CD14-positive monocyte (primary cell): Measurements from ENCODE around the gene CDKN2A. TPM values are rescaled to one million over a fixed set of nuclear protein-coding genes. Genes with fewer than 3 reads are reported as not detected.

Source experiments
- DNase-seq, 3 donors: peaks; one replicate each; pipeline ENCODE4 v3.0.0-alpha.2; 2011 to 2022
- H2AFZ ChIP-seq: 2 replicates; pipeline ENCODE4 v1.6.0; 2012; ENCODE audit warnings: mild to moderate bottlenecking, low read depth, low read length, inconsistent platforms; ENCODE audit not compliant: insufficient read depth, poor library complexity, severe bottlenecking
- H3K27ac ChIP-seq, 2 donors: 1 replicate in 1 of 2; 2 replicates in 1 of 2; pipeline ENCODE4 v1.5.1; 2012 to 2013; ENCODE audit warnings: low read length in 2 of 2, control low read depth in 1 of 2, inconsistent platforms in 1 of 2, low read depth in 1 of 2, mild to moderate bottlenecking in 1 of 2
- H3K27me3 ChIP-seq, 2 donors: one replicate each; pipeline versions ENCODE4 v1.6.0 to v1.6.1; 2011 to 2013; ENCODE audit warnings: low read length in 2 of 2; ENCODE audit not compliant: control insufficient read depth in 2 of 2, insufficient read depth in 2 of 2
- H3K36me3 ChIP-seq, 2 donors: replicated peaks in 1 of 2; 1 replicate in 1 of 2; 2 replicates in 1 of 2; pipeline versions ENCODE4 v1.5.1 to v1.6.1; 2012 to 2013; ENCODE audit warnings: low read length in 2 of 2, control low read depth in 1 of 2, inconsistent platforms in 1 of 2, mild to moderate bottlenecking in 1 of 2; ENCODE audit not compliant: insufficient read depth in 2 of 2, control insufficient read depth in 1 of 2
- H3K4me1 ChIP-seq, 2 donors: 1 replicate in 1 of 2; 2 replicates in 1 of 2; pipeline versions ENCODE4 v1.5.1 to v1.6.1; 2012 to 2013; ENCODE audit warnings: low read length in 2 of 2, control low read depth in 1 of 2, inconsistent platforms in 1 of 2, mild to moderate bottlenecking in 1 of 2, moderate library complexity in 1 of 2; ENCODE audit not compliant: insufficient read depth in 2 of 2, control insufficient read depth in 1 of 2
- H3K4me2 ChIP-seq: replicated peaks from 2 replicates; pipeline ENCODE3; 2012; ENCODE audit warnings: low read length, moderate library complexity, mild to moderate bottlenecking; ENCODE audit not compliant: poor library complexity, severe bottlenecking; ENCODE audit errors: extremely low read depth
- H3K4me3 ChIP-seq, 3 experiments: fragments of 200-600 bp in 1 of 3; sonication (generic) in 1 of 3; replicated peaks in 1 of 3; 1 replicate in 2 of 3; 2 replicates in 1 of 3; pipeline ENCODE4 v1.5.1; 2011 to 2013; ENCODE audit warnings: low read length in 3 of 3, mild to moderate bottlenecking in 3 of 3, control low read depth in 2 of 3, low read depth in 2 of 3, inconsistent platforms in 1 of 3, moderate library complexity in 1 of 3
- H3K79me2 ChIP-seq: 2 replicates; pipeline ENCODE4 v1.6.0; 2012; ENCODE audit warnings: mild to moderate bottlenecking, control low read depth, inconsistent platforms, low read length, moderate library complexity; ENCODE audit not compliant: insufficient read depth
- H3K9ac ChIP-seq: 2 replicates; pipeline ENCODE4 v1.6.0; 2017; ENCODE audit warnings: low read length, mild to moderate bottlenecking; ENCODE audit not compliant: insufficient read depth, poor library complexity, severe bottlenecking
- H3K9me3 ChIP-seq, 2 donors: replicated peaks in 1 of 2; 1 replicate in 1 of 2; 2 replicates in 1 of 2; pipeline versions ENCODE4 v1.5.1 to v1.6.1; 2012 to 2013; ENCODE audit warnings: low read length in 2 of 2, control low read depth in 1 of 2; ENCODE audit not compliant: control insufficient read depth in 1 of 2, insufficient read depth in 1 of 2
- H4K20me1 ChIP-seq: 2 replicates; pipeline ENCODE4 v1.6.0; 2012; ENCODE audit warnings: mild to moderate bottlenecking, low read length, control low read depth, moderate library complexity; ENCODE audit not compliant: insufficient read depth
- H3K27ac Mint-ChIP-seq, 7 donors: one replicate each; pipeline ENCODE4 v1.8.0; 2020; ENCODE audit warnings: mild to moderate bottlenecking in 7 of 7, mixed read lengths in 7 of 7, moderate library complexity in 6 of 7, inconsistent platforms in 2 of 7
- H3K27me3 Mint-ChIP-seq, 3 donors: one replicate each; pipeline ENCODE4 v1.8.0; 2021 to 2022; ENCODE audit warnings: low read depth in 3 of 3, mild to moderate bottlenecking in 3 of 3, mixed read lengths in 3 of 3, moderate library complexity in 3 of 3, inconsistent platforms in 1 of 3
- H3K36me3 Mint-ChIP-seq, 2 donors: one replicate each; pipeline ENCODE4 v1.8.0; 2020; ENCODE audit warnings: mixed read lengths in 2 of 2, inconsistent platforms in 1 of 2, mild to moderate bottlenecking in 1 of 2
- H3K4me1 Mint-ChIP-seq: one replicate; pipeline ENCODE4 v1.8.0; 2020; ENCODE audit warnings: mild to moderate bottlenecking, mixed read lengths
- H3K4me3 Mint-ChIP-seq, 2 donors: one replicate each; pipeline ENCODE4 v1.8.0; 2020; ENCODE audit warnings: mild to moderate bottlenecking in 2 of 2, mixed read lengths in 2 of 2, moderate library complexity in 1 of 2
- H3K9me3 Mint-ChIP-seq, 7 donors: one replicate each; pipeline ENCODE4 v1.8.0; 2020 to 2022; ENCODE audit warnings: mixed read lengths in 7 of 7, mild to moderate bottlenecking in 6 of 7, moderate library complexity in 6 of 7, inconsistent platforms in 2 of 7
- CTCF ChIP-seq: fragments of 200-600 bp; IDR thresholded peaks from one replicate; pipeline ENCODE4 v1.8.0; 2022; ENCODE audit warnings: antibody characterized with exemption, mild to moderate bottlenecking
- WGBS: methylation state at CpG from one replicate; pipeline ENCODE4 v1.1.5; 2013; ENCODE audit warnings: missing lambda C conversion rate; ENCODE audit not compliant: insufficient coverage; 5-methylcytosine and 5-hydroxymethylcytosine counted together
- intact Hi-C, 2 donors: fragments of 100-400 bp; cut with micrococcal nuclease; formaldehyde crosslinking; loops; one replicate each; pipeline versions ENCODE4 v1.15.0 to v1.15.1; 2023
- polyA plus RNA-seq, 3 donors: library from polyadenylated mRNA; depleted of rRNA in 1 of 3; unstranded in 2 of 3; stranded (reverse) in 1 of 3; fragments of 300-500 nt in 2 of 3; fragments of >200 nt in 1 of 3; fragmentation: Illumina TruSeq in 2 of 3; gene quantifications; 1 replicate in 2 of 3; 2 replicates in 1 of 3; pipeline ENCODE4 v1.2.3, GENCODE V29; 2012 to 2021

Gene CDKN2A
- polyA plus RNA-seq, 3 donors: 0.86 to 1.6 (median 1.1) TPM

DNA sequence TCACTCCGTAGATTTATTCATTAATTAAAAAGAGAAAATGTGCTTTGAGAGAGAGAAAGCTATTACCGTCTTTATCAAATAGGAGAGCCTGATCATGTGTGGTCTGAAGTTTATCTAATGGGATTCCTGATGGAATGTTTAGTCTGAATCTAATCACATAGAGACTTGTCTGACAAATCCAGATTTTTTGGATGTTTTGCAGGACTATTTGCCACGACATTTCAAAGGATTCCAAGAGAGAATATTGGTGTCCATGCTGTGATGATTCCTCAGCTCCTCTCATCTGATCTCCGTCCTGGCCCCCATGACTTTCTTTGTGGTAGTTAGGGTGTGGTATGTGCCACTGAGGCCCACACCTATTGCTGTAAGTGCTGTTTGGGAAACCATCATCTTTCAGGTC, 35.0 kb upstream of the CDKN2A start:
- H3K36me3 ChIP-seq: no peaks in the 10 kb centered on the region
- peaks cover 4 to 10% (median 8%) of the 10 kb centered on the region in 3 donors for H3K27me3 Mint-ChIP-seq
- peak overlapping the region; percentile 16 to 77 (median 65) for H3K27ac Mint-ChIP-seq
- H3K79me2 ChIP-seq: no peaks in the 10 kb centered on the region
- H3K4me1 ChIP-seq: peaks cover 22 to 40% of the 10 kb centered on the region in 2 donors
- intact Hi-C loops: no loop called here
- H3K4me3 Mint-ChIP-seq: peak overlapping the region in 1 of 2 donors; percentile 57
- H4K20me1 ChIP-seq: no peaks in the 10 kb centered on the region
- H3K27me3 ChIP-seq: peaks cover 0 to 3% of the 10 kb centered on the region in 2 donors
- H3K4me3 ChIP-seq: no peak overlapping the region
- DNase-seq: no peak
- peaks cover 2 to 4% of the 10 kb centered on the region in 2 donors for H3K36me3 Mint-ChIP-seq
- no peak for TF ChIP-seq CTCF
- no peak overlapping the region for H2AFZ ChIP-seq
- no peak overlapping the region for H3K9ac ChIP-seq
- no peak overlapping the region for H3K4me2 ChIP-seq
- peaks cover 31% of the 10 kb centered on the region for H3K4me1 Mint-ChIP-seq
- no peaks in the 10 kb centered on the region for H3K9me3 ChIP-seq
- peak overlapping the region in 1 of 2 donors; percentile 66 for H3K27ac ChIP-seq
- H3K9me3 Mint-ChIP-seq: peaks cover 0 to 3% (median 1%) of the 10 kb centered on the region in 7 donors
- WGBS: 100% methylated on average over 1 of the region's 4 CpGs

- H3K4me1 Mint-ChIP-seq: peaks cover 31% of the 10 kb centered on the region
- Histone ChIP-seq H3K9ac (no peak overlapping the region), H3K27ac (no peak overlapping the region), H3K4me3 (no peak overlapping the region), H3K27me3 (peaks cover 0 to 3% of the 10 kb centered on the region in 2 donors), H3K36me3 (no peaks in the 10 kb centered on the region), H3K4me1 (peaks cover 22 to 40% of the 10 kb centered on the region in 2 donors), H3K79me2 (no peaks in the 10 kb centered on the region), H2AFZ (no peak overlapping the region), H3K4me2 (no peak overlapping the region), H4K20me1 (no peaks in the 10 kb centered on the region), H3K9me3 (no peaks in the 10 kb centered on the region)
- peaks cover 6 to 14% (median 8%) of the 10 kb centered on the region in 3 donors for H3K27me3 Mint-ChIP-seq
- intact Hi-C loops: no loop called here
- peaks cover 0 to 4% (median 1%) of the 10 kb centered on the region in 7 donors for H3K9me3 Mint-ChIP-seq
- H3K36me3 Mint-ChIP-seq: peaks cover 2 to 4% of the 10 kb centered on the region in 2 donors
- DNase-seq: no peak
- H3K27ac Mint-ChIP-seq: no peak overlapping the region
- no peak overlapping the region for H3K4me3 Mint-ChIP-seq
- TF ChIP-seq CTCF: no peak
Measured at GRCh38 chr9:22028394-22028793, 34.2 kb upstream of the CDKN2A start.
